Lower lobe of right lung (tissue), 2 donors: ENCODE data around the gene CACNA1D. TPM values are rescaled to one million over a fixed set of nuclear protein-coding genes. Genes with fewer than 3 reads are reported as not detected.

Source experiments
- ATAC-seq, 2 donors: fragments of 200-7000 bp; cut with Tn5 transposase; one replicate each; pipeline ENCODE4 v1.9.1; 2020 to 2022; ENCODE audit warnings: mild to moderate bottlenecking in 2 of 2, moderate library complexity in 2 of 2
- DNase-seq: peaks from one replicate; pipeline ENCODE4 v3.0.0-alpha.2; 2020
- H3K27ac ChIP-seq: fragments of 200-600 bp; one replicate; pipeline ENCODE4 v1.8.0; 2022
- H3K27me3 ChIP-seq: fragments of 200-600 bp; one replicate; pipeline ENCODE4 v1.8.0; 2022; ENCODE audit warnings: low read depth
- H3K36me3 ChIP-seq: fragments of 200-600 bp; one replicate; pipeline ENCODE4 v1.8.0; 2022; ENCODE audit warnings: mild to moderate bottlenecking
- H3K4me1 ChIP-seq: fragments of 200-600 bp; one replicate; pipeline ENCODE4 v1.8.0; 2022
- H3K4me3 ChIP-seq: fragments of 200-600 bp; one replicate; pipeline ENCODE4 v1.8.0; 2022; ENCODE audit warnings: mild to moderate bottlenecking
- H3K9me3 ChIP-seq: fragments of 200-600 bp; one replicate; pipeline ENCODE4 v1.8.0; 2022
- CTCF ChIP-seq: fragments of 200-600 bp; IDR thresholded peaks from one replicate; pipeline ENCODE4 v1.8.0; 2022; ENCODE audit warnings: antibody characterized with exemption, mild to moderate bottlenecking
- intact Hi-C: fragments of 100-400 bp; cut with DNase I; formaldehyde crosslinking; loops from one replicate; pipeline ENCODE4 v1.11.0; 2022
- total RNA-seq: library from RNA; stranded (reverse); fragmentation: NEBNext Ultra II Directional; extraction: Animal tissue kit (Norgen Biotek cat#: 25700); gene quantifications from one replicate; pipeline ENCODE4 v1.2.1, GENCODE V29; 2021
- donor health status: DM: no; HTN: yes; CAD: no; lungs with severe emphysema.

The CACNA1D gene
- total RNA-seq, 1 donor from 2014 or later, result 33.6 TPM

- Histone ChIP-seq H3K27ac (no peak overlapping the region), H3K27me3 (no peaks in the 10 kb centered on the region), H3K4me1 (no peaks in the 10 kb centered on the region), H3K9me3 (no peaks in the 10 kb centered on the region), H3K4me3 (no peak overlapping the region), H3K36me3 (no peaks in the 10 kb centered on the region)
- intact Hi-C loops, result no loop called here
- ATAC-seq (peak; percentile 81 to 87), DNase-seq (peak; percentile 71)
- TF ChIP-seq CTCF, result no peak
Observed at GRCh38 chr3:53764026-53764775, 269.8 kb downstream of the CACNA1D start.

GRCh38 chr3:53765753-53766152 is 271.3 kb downstream of the CACNA1D start:
- H3K4me3 ChIP-seq, result no peak overlapping the region
- DNase-seq (no peak), ATAC-seq (no peak)
- no peaks in the 10 kb centered on the region for H3K36me3 ChIP-seq
- H3K4me1 ChIP-seq, result no peaks in the 10 kb centered on the region
- no peaks in the 10 kb centered on the region for H3K27me3 ChIP-seq
- intact Hi-C loops, result no loop called here
- no peak overlapping the region for H3K27ac ChIP-seq
- H3K9me3 ChIP-seq, result no peaks in the 10 kb centered on the region
- TF ChIP-seq CTCF, result no peak

- Histone ChIP-seq H3K9me3 (no peaks in the 10 kb centered on the region), H3K4me3 (no peak overlapping the region), H3K27ac (no peak overlapping the region), H3K27me3 (no peaks in the 10 kb centered on the region), H3K4me1 (no peaks in the 10 kb centered on the region), H3K36me3 (no peaks in the 10 kb centered on the region)
- ATAC-seq (no peak), DNase-seq (no peak)
- no peak for TF ChIP-seq CTCF
- intact Hi-C loops, result no loop called here
Observed at GRCh38 chr3:53766706-53767105, 272.3 kb downstream of the CACNA1D start.

- DNase-seq, result no peak
- no peak overlapping the region for H3K4me3 ChIP-seq
- no peaks in the 10 kb centered on the region for H3K9me3 ChIP-seq
- no peak for TF ChIP-seq CTCF
- no peaks in the 10 kb centered on the region for H3K36me3 ChIP-seq
- H3K27me3 ChIP-seq, result no peaks in the 10 kb centered on the region
- H3K4me1 ChIP-seq, result peaks cover 11% of the 10 kb centered on the region
- no peak for ATAC-seq
- H3K27ac ChIP-seq, result no peak overlapping the region
- intact Hi-C loops, result no loop called here
Observed at GRCh38 chr3:53768478-53769459, 274.4 kb downstream of the CACNA1D start.

- no peak for TF ChIP-seq CTCF
- H3K4me3 ChIP-seq, result no peak overlapping the region
- DNase-seq (no peak), ATAC-seq (no peak)
- H3K27me3 ChIP-seq, result no peaks in the 10 kb centered on the region
- no peaks in the 10 kb centered on the region for H3K36me3 ChIP-seq
- H3K4me1 ChIP-seq, result peaks cover 35% of the 10 kb centered on the region
- no peaks in the 10 kb centered on the region for H3K9me3 ChIP-seq
- intact Hi-C loops, result no loop called here
- no peak overlapping the region for H3K27ac ChIP-seq
Observed at GRCh38 chr3:53772562-53772961, 278.2 kb downstream of the CACNA1D start.
